IMR-90 (cell line): Measurements from ENCODE around the gene HNRNPA1L2. TPM values are rescaled to one million over a fixed set of nuclear protein-coding genes. Genes with fewer than 3 reads are reported as not detected.

Source experiments
- ATAC-seq: fragments of 200-7000 bp; cut with Tn5 transposase; 2 replicates; pipeline ENCODE4 v1.9.1; 2020; ENCODE audit warnings: low read depth, mild to moderate bottlenecking, moderate library complexity
- BruUV-seq: library from RNA; stranded (reverse); fragments of 400-500 nt; replicated peaks from 2 replicates; lab custom pipeline; 2021; lab: Mats Ljungman, UMichigan
- CTCF ChIA-PET: fragments of 300-600 bp; formaldehyde crosslinking; extraction: SDS; loops from one replicate; lab custom pipeline; 2021; ENCODE audit warnings: antibody characterized with exemption; lab: Yijun Ruan, JAX
- POLR2A ChIA-PET: fragments of 300-600 bp; sonication (Branson Sonifier 250); formaldehyde crosslinking; loops from one replicate; lab custom pipeline; 2022; ENCODE audit warnings: antibody characterized with exemption; ENCODE audit not compliant: unreplicated experiment; lab: Charles Lee
- DNase-seq: peaks from one replicate; pipeline ENCODE4 v3.0.0; 2013
- H2AFZ ChIP-seq: replicated peaks from 2 replicates; pipeline ENCODE3; 2013; ENCODE audit warnings: low read length, mild to moderate bottlenecking; ENCODE audit not compliant: poor library complexity
- H2AK5ac ChIP-seq: 2 replicates; pipeline ENCODE4 v1.6.1; 2013; ENCODE audit warnings: low read depth, low read length, inconsistent platforms
- H2AK9ac ChIP-seq: replicated peaks from 2 replicates; pipeline ENCODE3; 2013; ENCODE audit warnings: mild to moderate bottlenecking, low read depth, low read length, moderate library complexity; ENCODE audit not compliant: poor library complexity
- H2BK120ac ChIP-seq: 2 replicates; pipeline ENCODE4 v1.6.1; 2013; ENCODE audit warnings: low read depth, low read length, inconsistent platforms
- H2BK15ac ChIP-seq: 3 replicates; pipeline ENCODE4 v1.6.1; 2013; ENCODE audit warnings: low read depth, low read length, inconsistent platforms
- H2BK20ac ChIP-seq: 2 replicates; pipeline ENCODE4 v1.6.1; 2013; ENCODE audit warnings: low read depth, mild to moderate bottlenecking, inconsistent platforms, low read length, moderate library complexity
- H2BK5ac ChIP-seq: 2 replicates; pipeline ENCODE4 v1.6.1; 2013; ENCODE audit warnings: mild to moderate bottlenecking, low read depth, low read length, inconsistent platforms; ENCODE audit not compliant: poor library complexity, severe bottlenecking
- H3K14ac ChIP-seq: replicated peaks from 2 replicates; pipeline ENCODE4 v1.6.1; 2013; ENCODE audit warnings: low read depth, low read length, inconsistent platforms
- H3K18ac ChIP-seq: 2 replicates; pipeline ENCODE4 v1.6.1; 2013; ENCODE audit warnings: low read depth, low read length, control low read depth
- H3K23ac ChIP-seq: 2 replicates; pipeline ENCODE4 v1.6.1; 2013; ENCODE audit warnings: low read depth, low read length, inconsistent platforms
- H3K27ac ChIP-seq: 2 replicates; pipeline ENCODE4 v1.5.1; 2013; ENCODE audit warnings: mild to moderate bottlenecking, control low read depth, low read length; ENCODE audit not compliant: insufficient read depth
- H3K27me3 ChIP-seq: 2 replicates; pipeline ENCODE4 v1.6.1; 2013; ENCODE audit warnings: low read length; ENCODE audit not compliant: control insufficient read depth, insufficient read depth
- H3K36me3 ChIP-seq: 2 replicates; pipeline ENCODE4 v1.6.1; 2013; ENCODE audit warnings: low read length, mixed read lengths; ENCODE audit not compliant: control insufficient read depth, insufficient read depth
- H3K4ac ChIP-seq: 2 replicates; pipeline ENCODE4 v1.6.1; 2013; ENCODE audit warnings: low read depth, low read length, inconsistent platforms
- H3K4me1 ChIP-seq: 2 replicates; pipeline ENCODE4 v1.6.1; 2013; ENCODE audit warnings: low read length, mixed read lengths; ENCODE audit not compliant: control insufficient read depth, insufficient read depth
- H3K4me2 ChIP-seq: 2 replicates; pipeline ENCODE4 v1.6.1; 2013; ENCODE audit warnings: low read depth, mild to moderate bottlenecking, control low read depth, low read length, moderate library complexity
- H3K4me3 ChIP-seq: 2 replicates; pipeline ENCODE4 v1.5.1; 2013; ENCODE audit warnings: low read depth, mild to moderate bottlenecking, control low read depth, low read length, moderate library complexity; ENCODE audit not compliant: insufficient read depth
- H3K56ac ChIP-seq: 2 replicates; pipeline ENCODE4 v1.6.1; 2013; ENCODE audit warnings: low read length, inconsistent platforms; ENCODE audit not compliant: insufficient read depth; ENCODE audit errors: extremely low read depth
- H3K79me1 ChIP-seq, 2 experiments: 2 replicates each; pipeline ENCODE4 v1.6.1; 2013; ENCODE audit warnings: low read length in 2 of 2, inconsistent platforms in 1 of 2, low read depth in 1 of 2
- H3K9ac ChIP-seq: 2 replicates; pipeline ENCODE4 v1.6.1; 2013; ENCODE audit warnings: low read depth, low read length, control low read depth
- H3K9me1 ChIP-seq: 2 replicates; pipeline ENCODE4 v1.6.1; 2013; ENCODE audit warnings: low read length, inconsistent platforms; ENCODE audit not compliant: insufficient read depth
- H3K9me3 ChIP-seq: 2 replicates; pipeline ENCODE4 v1.6.1; 2013; ENCODE audit warnings: low read length; ENCODE audit not compliant: control insufficient read depth, insufficient read depth
- H4K20me1 ChIP-seq: 2 replicates; pipeline ENCODE4 v1.6.1; 2013; ENCODE audit warnings: low read length, inconsistent platforms; ENCODE audit not compliant: insufficient read depth
- H4K5ac ChIP-seq: 2 replicates; pipeline ENCODE4 v1.6.1; 2013; ENCODE audit warnings: mild to moderate bottlenecking, low read depth, low read length, control low read depth
- H4K8ac ChIP-seq, 2 experiments: 2 replicates each; pipeline ENCODE4 v1.6.1; 2013; ENCODE audit warnings: low read depth in 2 of 2, low read length in 2 of 2, control low read depth in 1 of 2, inconsistent platforms in 1 of 2
- H4K91ac ChIP-seq: 2 replicates; pipeline ENCODE4 v1.6.1; 2013; ENCODE audit warnings: low read depth, low read length, inconsistent platforms; ENCODE audit not compliant: insufficient read depth
- ELK1 ChIP-seq: fragments of 150-350 bp; IDR thresholded peaks from 2 replicates; pipeline ENCODE4 v1.6.1; 2016; ENCODE audit warnings: low read depth, mild to moderate bottlenecking, low read length, moderate library complexity, borderline replicate concordance
- FOS ChIP-seq: fragments of 150-350 bp; IDR thresholded peaks from 2 replicates; pipeline ENCODE4 v1.6.1; 2016; ENCODE audit warnings: low read depth, low read length
- MAFK ChIP-seq: IDR thresholded peaks from 2 replicates; pipeline ENCODE4 v1.6.1; 2012; ENCODE audit warnings: low read depth, low read length, improper control_type of control experiment
- MAZ ChIP-seq: IDR thresholded peaks from 2 replicates; pipeline ENCODE4 v1.6.1; 2012; ENCODE audit warnings: low read depth, mild to moderate bottlenecking, low read length, improper control_type of control experiment, moderate library complexity, borderline replicate concordance
- POLR2A ChIP-seq: IDR thresholded peaks from 2 replicates; pipeline ENCODE4 v1.6.1; 2012; ENCODE audit warnings: mild to moderate bottlenecking, low read depth, low read length
- RFX5 ChIP-seq: IDR thresholded peaks from 2 replicates; pipeline ENCODE4 v1.8.0; 2012; ENCODE audit warnings: low read depth, mild to moderate bottlenecking, low read length, moderate library complexity
- SMC3 ChIP-seq: fragments of 150-350 bp; IDR thresholded peaks from 2 replicates; pipeline ENCODE4 v1.6.1; 2016; ENCODE audit warnings: low read depth, mild to moderate bottlenecking, antibody characterized with exemption, low read length, moderate library complexity
- USF2 ChIP-seq: fragments of 150-350 bp; IDR thresholded peaks from 2 replicates; pipeline ENCODE4 v1.6.1; 2017; ENCODE audit warnings: mild to moderate bottlenecking, antibody characterized with exemption, low read length, low read depth
- WGBS, 2 experiments: methylation state at CpG; one replicate each; pipeline versions ENCODE4 v1.1.5 to v1.1.7; 2013; ENCODE audit warnings: missing lambda C conversion rate in 2 of 2; ENCODE audit not compliant: insufficient read length in 1 of 2; ENCODE audit errors: extremely low coverage in 2 of 2; 5-methylcytosine and 5-hydroxymethylcytosine counted together
- dilution Hi-C: fragments of 300-500 bp; cut with HindIII; formaldehyde crosslinking; loops from one replicate; pipeline ENCODE4 v1.14.3; 2018; ENCODE audit warnings: low sequenced_read_pairs; ENCODE audit not compliant: unreplicated experiment
- in situ Hi-C: fragments of 300-500 bp; cut with MboI; formaldehyde crosslinking; loops from 3 replicates; pipeline ENCODE4 v1.14.3; 2019; ENCODE audit warnings: low sequenced_read_pairs, inconsistent platforms, mixed read lengths
- intact Hi-C: fragments of 100-400 bp; cut with micrococcal nuclease; formaldehyde crosslinking; loops from 2 replicates; pipeline ENCODE4 v1.10.0; 2022
- polyA plus RNA-seq, 3 experiments: library from polyadenylated mRNA; depleted of rRNA; stranded (reverse); fragments of >200 nt; gene quantifications; 2 replicates each; pipeline ENCODE4 v1.2.3, GENCODE V29; 2012; ENCODE audit warnings: low replicate concordance in 1 of 3
- total RNA-seq: library from RNA; depleted of rRNA; stranded (reverse); fragments of >200 nt; gene quantifications from 2 replicates; pipeline ENCODE4 v1.2.3, GENCODE V29; 2012

HNRNPA1L2 gene
- total and polyA plus RNA-seq, 2 of the 4 experiments (the other 2 are of a cell fraction): 3.4 to 9.3 TPM

- Histone ChIP-seq H3K4ac (no peak overlapping the region), H3K56ac (no peak overlapping the region), H3K4me3 (no peak overlapping the region), H4K5ac (no peak overlapping the region), H3K9me3 (no peaks in the 10 kb centered on the region), H2BK5ac (no peak overlapping the region), H2BK20ac (no peak overlapping the region), H4K20me1 (no peaks in the 10 kb centered on the region; the same call in 1 of the 2 replicates), H3K23ac (no peak overlapping the region), H4K91ac (no peak overlapping the region), H2BK15ac (no peak overlapping the region), H3K14ac (no peak overlapping the region), H3K4me1 (no peaks in the 10 kb centered on the region), H3K27ac (no peak overlapping the region), H3K27me3 (no peaks in the 10 kb centered on the region), H3K4me2 (no peak overlapping the region), H3K36me3 (peaks cover 8% of the 10 kb centered on the region), H3K18ac (no peak overlapping the region), H2AK9ac (no peak overlapping the region), H3K79me1 (peaks cover 17 to 22% of the 10 kb centered on the region in 2 experiments; a peak in 3 of 4 replicates), H4K8ac (no peak overlapping the region), H3K9ac (no peak overlapping the region), H2BK120ac (no peak overlapping the region), H2AFZ (no peak overlapping the region), H3K9me1 (no peaks in the 10 kb centered on the region), H2AK5ac (no peak overlapping the region)
- intact Hi-C loops: no loop called here
- ChIA-PET POLR2A (no interaction called here), CTCF (no interaction called here)
- no peak for ATAC-seq
- DNase-seq: no peak
- no TSS peak for BruUV-seq
- dilution Hi-C loops: no loop called here
- no CpG with 5 or more reads among the region's 1 CpG for WGBS, 2 experiments
- TF ChIP-seq MAFK: no peak
- TF ChIP-seq USF2: no peak
- no peak for TF ChIP-seq ELK1
- no peak for TF ChIP-seq FOS
- no peak for TF ChIP-seq SMC3
- no peak for TF ChIP-seq POLR2A
- no peak for TF ChIP-seq RFX5
- TF ChIP-seq MAZ: no peak
- in situ Hi-C loops: no loop called here
Observed at GRCh38 chr13:52673465-52673864, 31.2 kb downstream of the HNRNPA1L2 start.
